Smooth muscle cell (in vitro differentiated cells): ENCODE results near the gene LTC4S. TPM values are rescaled to one million over a fixed set of nuclear protein-coding genes. Genes with fewer than 3 reads are reported as not detected.

ENCODE experiments used
- DNase-seq: peaks from one replicate; lab custom pipeline; 2025; ENCODE audit not compliant: unreplicated experiment; lab: John Stamatoyannopoulos, UW
- H2AFZ ChIP-seq: fragments of 200-600 bp; sonication (generic); 2 replicates; pipeline ENCODE4 v1.6.0; 2016; ENCODE audit warnings: antibody characterized with exemption, low read depth, mild to moderate bottlenecking
- H3F3A ChIP-seq: fragments of 200-600 bp; sonication (generic); 2 replicates; pipeline ENCODE4 v1.6.0; 2017; ENCODE audit warnings: antibody characterized with exemption, low read depth
- H3K27ac ChIP-seq: fragments of 200-600 bp; sonication (generic); 2 replicates; pipeline ENCODE4 v1.5.1; 2016; ENCODE audit warnings: low read depth, mild to moderate bottlenecking
- H3K27me3 ChIP-seq: fragments of 200-600 bp; sonication (generic); 2 replicates; pipeline ENCODE4 v1.6.1; 2016; ENCODE audit warnings: low read depth, mild to moderate bottlenecking
- H3K36me3 ChIP-seq: fragments of 200-600 bp; sonication (generic); 2 replicates; pipeline ENCODE4 v1.5.1; 2016; ENCODE audit warnings: low read depth
- H3K4me1 ChIP-seq: fragments of 200-600 bp; sonication (generic); 2 replicates; pipeline ENCODE4 v1.5.1; 2016; ENCODE audit warnings: low read depth
- H3K4me2 ChIP-seq: fragments of 200-600 bp; sonication (generic); 2 replicates; pipeline ENCODE4 v1.6.0; 2016; ENCODE audit warnings: mild to moderate bottlenecking
- H3K4me3 ChIP-seq: fragments of 200-600 bp; sonication (generic); 2 replicates; pipeline ENCODE4 v1.5.1; 2016; ENCODE audit warnings: mild to moderate bottlenecking
- H3K79me2 ChIP-seq: fragments of 200-600 bp; sonication (generic); 2 replicates; pipeline ENCODE4 v1.6.0; 2016; ENCODE audit warnings: low read depth, mild to moderate bottlenecking
- H3K9ac ChIP-seq: fragments of 200-600 bp; sonication (generic); 2 replicates; pipeline ENCODE4 v1.6.0; 2016; ENCODE audit warnings: low read depth
- H3K9me3 ChIP-seq: fragments of 200-600 bp; sonication (generic); replicated peaks from 2 replicates; pipeline ENCODE4 v1.5.1; 2016; ENCODE audit warnings: low read depth
- H4K20me1 ChIP-seq: fragments of 200-600 bp; sonication (generic); 2 replicates; pipeline ENCODE4 v1.6.0; 2016; ENCODE audit warnings: low read depth
- WGBS: methylation state at CpG from one replicate; pipeline ENCODE4 v1.1.7; 2016; ENCODE audit warnings: low lambda C conversion rate; 5-methylcytosine and 5-hydroxymethylcytosine counted together
- polyA plus RNA-seq: library from polyadenylated mRNA; unstranded; fragments of >200 nt; fragmentation: Nextera tagmentation; extraction: Ambion mirVana; gene quantifications from 2 replicates; pipeline ENCODE4 v1.2.1, GENCODE V29; 2016
- total RNA-seq: library from RNA; depleted of rRNA; stranded (reverse); fragments of >200 nt; gene quantifications from 2 replicates; pipeline ENCODE4 v1.2.3, GENCODE V29; 2014
- TF ChIP-seq, protein P1 (sequence below): fragments of 200-600 bp; sonication (generic); IDR thresholded peaks from 2 replicates; pipeline ENCODE4 v1.5.1; 2017; ENCODE audit warnings: borderline replicate concordance, mild to moderate bottlenecking, antibody characterized with exemption; ENCODE audit not compliant: insufficient read depth, poor library complexity, severe bottlenecking

The LTC4S gene
- total and polyA plus RNA-seq, 2 experiments from 2014 or later = not detected

DNA sequence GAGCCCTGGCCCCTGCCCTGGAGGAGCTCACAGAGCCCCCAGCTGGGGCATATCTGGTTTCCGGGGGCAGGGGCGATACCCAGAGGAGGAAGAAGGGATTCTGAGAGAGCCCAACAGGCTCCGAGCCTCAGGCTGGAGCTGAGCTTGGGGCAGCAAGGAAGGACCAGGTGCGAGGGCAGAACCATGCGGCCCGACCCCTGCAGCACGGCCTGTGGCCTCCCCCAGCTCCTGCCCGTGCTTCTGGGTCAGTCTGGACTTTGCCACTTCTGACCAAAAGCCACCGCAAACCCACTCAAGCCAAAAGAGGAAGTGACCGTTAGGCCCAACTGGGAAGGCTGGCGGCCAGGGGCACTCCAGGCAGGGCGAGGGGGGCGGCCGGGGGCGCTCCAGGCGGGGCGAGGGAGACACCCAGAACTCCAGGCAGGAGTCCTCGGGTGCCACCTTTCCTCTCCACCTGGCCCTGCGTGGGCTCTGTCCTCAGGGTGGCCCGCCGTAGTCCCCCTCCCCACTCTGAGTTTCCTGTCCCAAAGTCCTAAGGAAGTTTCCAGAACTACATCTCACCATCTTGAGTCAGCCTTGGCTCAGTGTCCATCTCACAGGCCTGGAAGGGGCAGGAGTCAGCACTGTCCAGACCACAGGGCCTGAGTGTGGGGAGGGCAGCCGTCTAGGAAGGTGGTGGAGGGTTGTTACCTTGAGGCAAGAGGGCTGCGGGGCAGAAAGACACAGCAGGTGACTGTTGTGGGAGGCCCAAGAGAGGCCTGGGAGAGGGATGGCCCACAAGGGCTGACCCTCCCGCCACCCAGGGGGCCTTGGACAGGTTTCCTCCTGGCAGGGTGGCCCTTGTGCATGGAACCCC is 946 bp upstream of the LTC4S start:
- Histone ChIP-seq H3K4me3 (no peak overlapping the region), H3K79me2 (no peaks in the 10 kb centered on the region), H4K20me1 (no peaks in the 10 kb centered on the region), H3K27ac (no peak overlapping the region), H3K27me3 (no peaks in the 10 kb centered on the region), H3K4me2 (no peak overlapping the region), H3K9ac (no peak overlapping the region), H3K9me3 (no peaks in the 10 kb centered on the region), H3K36me3 (no peaks in the 10 kb centered on the region), H2AFZ (no peak overlapping the region), H3F3A (no peaks in the 10 kb centered on the region), H3K4me1 (peaks cover 4% of the 10 kb centered on the region)
- DNase-seq = no peak
- TF ChIP-seq, protein P1, sequence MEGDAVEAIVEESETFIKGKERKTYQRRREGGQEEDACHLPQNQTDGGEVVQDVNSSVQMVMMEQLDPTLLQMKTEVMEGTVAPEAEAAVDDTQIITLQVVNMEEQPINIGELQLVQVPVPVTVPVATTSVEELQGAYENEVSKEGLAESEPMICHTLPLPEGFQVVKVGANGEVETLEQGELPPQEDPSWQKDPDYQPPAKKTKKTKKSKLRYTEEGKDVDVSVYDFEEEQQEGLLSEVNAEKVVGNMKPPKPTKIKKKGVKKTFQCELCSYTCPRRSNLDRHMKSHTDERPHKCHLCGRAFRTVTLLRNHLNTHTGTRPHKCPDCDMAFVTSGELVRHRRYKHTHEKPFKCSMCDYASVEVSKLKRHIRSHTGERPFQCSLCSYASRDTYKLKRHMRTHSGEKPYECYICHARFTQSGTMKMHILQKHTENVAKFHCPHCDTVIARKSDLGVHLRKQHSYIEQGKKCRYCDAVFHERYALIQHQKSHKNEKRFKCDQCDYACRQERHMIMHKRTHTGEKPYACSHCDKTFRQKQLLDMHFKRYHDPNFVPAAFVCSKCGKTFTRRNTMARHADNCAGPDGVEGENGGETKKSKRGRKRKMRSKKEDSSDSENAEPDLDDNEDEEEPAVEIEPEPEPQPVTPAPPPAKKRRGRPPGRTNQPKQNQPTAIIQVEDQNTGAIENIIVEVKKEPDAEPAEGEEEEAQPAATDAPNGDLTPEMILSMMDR = no peak
- 97% methylated on average over 21 of the region's 24 CpGs for WGBS

- Histone ChIP-seq H3K4me3 (no peak overlapping the region), H3K9ac (no peak overlapping the region), H3K4me2 (no peak overlapping the region), H3F3A (no peaks in the 10 kb centered on the region), H3K9me3 (no peaks in the 10 kb centered on the region), H4K20me1 (no peaks in the 10 kb centered on the region), H3K27me3 (no peaks in the 10 kb centered on the region), H3K4me1 (peaks cover 4% of the 10 kb centered on the region), H3K36me3 (no peaks in the 10 kb centered on the region), H3K27ac (no peak overlapping the region), H3K79me2 (no peaks in the 10 kb centered on the region), H2AFZ (no peak overlapping the region)
- WGBS = 91% methylated on average over 3 of the region's 3 CpGs
- TF ChIP-seq, protein P1 = no peak
- DNase-seq = no peak
These were observed 385 bp downstream of the LTC4S start for GRCh38 chr5:179794171-179794570.

DNA sequence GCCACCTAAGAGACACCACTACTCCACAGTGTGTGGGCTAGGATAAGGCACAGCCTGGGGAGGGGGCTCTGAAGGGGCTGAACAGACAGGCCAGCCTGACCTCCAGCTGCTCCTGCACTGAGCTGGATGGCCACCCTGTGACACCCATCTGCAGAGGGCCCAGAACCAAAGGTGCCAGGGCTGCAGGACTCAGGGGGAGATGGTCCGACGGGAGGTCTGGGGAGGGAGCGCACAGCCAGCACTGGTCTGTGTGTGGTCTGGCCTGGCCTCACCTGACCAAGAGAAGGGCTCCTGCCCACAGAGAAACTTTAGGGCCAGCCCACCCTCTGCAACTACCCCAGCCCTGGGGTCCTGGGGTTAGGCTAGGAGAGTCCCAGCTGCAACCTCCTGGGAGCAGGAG is 789 bp downstream of the LTC4S start:
- H4K20me1 ChIP-seq = no peaks in the 10 kb centered on the region
- no peaks in the 10 kb centered on the region for H3K27me3 ChIP-seq
- H3K4me1 ChIP-seq = peaks cover 4% of the 10 kb centered on the region
- no peaks in the 10 kb centered on the region for H3F3A ChIP-seq
- TF ChIP-seq, protein P1 = no peak
- H3K79me2 ChIP-seq = no peaks in the 10 kb centered on the region
- no peaks in the 10 kb centered on the region for H3K36me3 ChIP-seq
- H3K27ac ChIP-seq = no peak overlapping the region
- H2AFZ ChIP-seq = no peak overlapping the region
- no peak for DNase-seq
- no peak overlapping the region for H3K4me3 ChIP-seq
- H3K4me2 ChIP-seq = no peak overlapping the region
- no peaks in the 10 kb centered on the region for H3K9me3 ChIP-seq
- WGBS = 96% methylated on average over 3 of the region's 3 CpGs
- H3K9ac ChIP-seq = no peak overlapping the region
